ENCODE data around the gene EFNA5. TPM values are rescaled to one million over a fixed set of nuclear protein-coding genes. Genes with fewer than 3 reads are reported as not detected.

Gene EFNA5
- polyA plus RNA-seq, 3 donors = 0.01 TPM; not detected in 2

DNA sequence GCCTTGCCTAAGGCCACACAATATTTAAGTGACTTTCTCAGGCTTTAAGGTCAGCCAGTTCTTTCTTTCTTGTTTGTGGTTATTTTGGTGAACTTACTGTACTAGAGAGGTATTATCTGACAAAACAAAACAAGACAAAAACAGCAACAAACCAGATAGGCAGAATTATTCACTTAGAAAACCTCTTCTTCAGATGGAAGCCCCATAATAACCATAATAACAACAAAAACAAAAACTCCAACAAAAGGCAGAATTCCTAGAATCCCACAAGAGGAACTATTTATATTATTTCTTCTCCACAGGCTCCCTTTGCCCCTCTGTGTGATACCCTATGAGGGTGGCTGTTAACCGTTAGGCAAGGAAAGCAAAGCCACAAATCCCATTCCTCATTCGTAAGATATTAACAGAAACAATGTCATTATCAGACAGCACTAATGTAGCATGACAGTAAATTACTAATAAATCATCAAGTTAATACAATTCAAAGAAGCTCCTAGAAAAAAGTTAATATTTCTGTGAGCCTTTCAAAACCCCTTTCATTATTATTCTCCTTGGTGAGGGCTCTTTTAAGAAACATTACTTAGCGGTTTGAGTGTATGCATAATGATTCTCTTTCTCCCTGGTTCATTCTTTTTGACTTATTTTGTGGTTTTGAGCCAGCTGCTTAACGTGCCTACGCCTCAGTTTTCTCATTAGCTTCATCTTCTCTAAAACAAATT lies 274.9 kb downstream of the EFNA5 start:
- H3K27ac ChIP-seq (ENCODE audit: low read depth in 1 of 2, low read length in 2 of 2) = no peak overlapping the region
- no CpG with 5 or more reads among the region's 5 CpGs for WGBS (ENCODE audit: insufficient coverage)
- H3K4me2 ChIP-seq (replicated peaks; ENCODE audit: extremely low read depth, low read length, poor library complexity, severe bottlenecking) = no peak overlapping the region
- TF ChIP-seq, protein P1, sequence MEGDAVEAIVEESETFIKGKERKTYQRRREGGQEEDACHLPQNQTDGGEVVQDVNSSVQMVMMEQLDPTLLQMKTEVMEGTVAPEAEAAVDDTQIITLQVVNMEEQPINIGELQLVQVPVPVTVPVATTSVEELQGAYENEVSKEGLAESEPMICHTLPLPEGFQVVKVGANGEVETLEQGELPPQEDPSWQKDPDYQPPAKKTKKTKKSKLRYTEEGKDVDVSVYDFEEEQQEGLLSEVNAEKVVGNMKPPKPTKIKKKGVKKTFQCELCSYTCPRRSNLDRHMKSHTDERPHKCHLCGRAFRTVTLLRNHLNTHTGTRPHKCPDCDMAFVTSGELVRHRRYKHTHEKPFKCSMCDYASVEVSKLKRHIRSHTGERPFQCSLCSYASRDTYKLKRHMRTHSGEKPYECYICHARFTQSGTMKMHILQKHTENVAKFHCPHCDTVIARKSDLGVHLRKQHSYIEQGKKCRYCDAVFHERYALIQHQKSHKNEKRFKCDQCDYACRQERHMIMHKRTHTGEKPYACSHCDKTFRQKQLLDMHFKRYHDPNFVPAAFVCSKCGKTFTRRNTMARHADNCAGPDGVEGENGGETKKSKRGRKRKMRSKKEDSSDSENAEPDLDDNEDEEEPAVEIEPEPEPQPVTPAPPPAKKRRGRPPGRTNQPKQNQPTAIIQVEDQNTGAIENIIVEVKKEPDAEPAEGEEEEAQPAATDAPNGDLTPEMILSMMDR (IDR thresholded peaks at IDR 0.05) = no peak
- no peaks in the 10 kb centered on the region for H3K9me3 ChIP-seq (replicated peaks in 1 of 2; ENCODE audit: control insufficient read depth in 1 of 2, insufficient read depth in 1 of 2, low read length in 2 of 2)
- no peaks in the 10 kb centered on the region for H3K79me2 ChIP-seq (ENCODE audit: insufficient read depth, low read length)
- peaks cover 0 to 2% (median 2%) of the 10 kb centered on the region in 3 donors for H3K27me3 Mint-ChIP-seq (ENCODE audit: low read depth in 3 of 3)
- H3K27ac Mint-ChIP-seq = peak overlapping the region in 1 of 7 donors; percentile 14
- H3K9ac ChIP-seq (ENCODE audit: insufficient read depth, low read length, poor library complexity, severe bottlenecking) = no peak overlapping the region
- H2AFZ ChIP-seq (ENCODE audit: insufficient read depth, low read depth, low read length, poor library complexity, severe bottlenecking) = no peak overlapping the region
- no peaks in the 10 kb centered on the region for H3K4me1 Mint-ChIP-seq
- H4K20me1 ChIP-seq (ENCODE audit: insufficient read depth, low read length) = no peaks in the 10 kb centered on the region
- peaks cover 0 to 6% (median 0%) of the 10 kb centered on the region in 7 donors for H3K9me3 Mint-ChIP-seq
- H3K4me1 ChIP-seq (ENCODE audit: control insufficient read depth in 1 of 2, insufficient read depth in 2 of 2, low read length in 2 of 2) = no peaks in the 10 kb centered on the region
- no peaks in the 10 kb centered on the region for H3K36me3 Mint-ChIP-seq
- DNase-seq = no peak
- H3K4me3 Mint-ChIP-seq = no peak overlapping the region
- no peak overlapping the region for H3K4me3 ChIP-seq (replicated peaks in 1 of 3; ENCODE audit: low read depth in 2 of 3, low read length in 3 of 3)
- H3K27me3 ChIP-seq (ENCODE audit: control insufficient read depth in 2 of 2, insufficient read depth in 2 of 2, low read length in 2 of 2) = no peaks in the 10 kb centered on the region
- intact Hi-C loops (cut with micrococcal nuclease) = no loop called here
- H3K36me3 ChIP-seq (replicated peaks in 1 of 2; ENCODE audit: control insufficient read depth in 1 of 2, insufficient read depth in 2 of 2, low read length in 2 of 2) = no peaks in the 10 kb centered on the region

- WGBS (ENCODE audit: insufficient coverage) = no CpG with 5 or more reads among the region's 2 CpGs
- peaks cover 12% of the 10 kb centered on the region for H3K4me1 Mint-ChIP-seq
- Histone ChIP-seq H3K4me3 (replicated peaks in 1 of 3; ENCODE audit: low read depth in 2 of 3, low read length in 3 of 3) (no peak overlapping the region), H3K27ac (ENCODE audit: low read depth in 1 of 2, low read length in 2 of 2) (no peak overlapping the region), H3K4me2 (replicated peaks; ENCODE audit: extremely low read depth, low read length, poor library complexity, severe bottlenecking) (no peak overlapping the region), H3K9me3 (replicated peaks in 1 of 2; ENCODE audit: control insufficient read depth in 1 of 2, insufficient read depth in 1 of 2, low read length in 2 of 2) (no peaks in the 10 kb centered on the region), H3K9ac (ENCODE audit: insufficient read depth, low read length, poor library complexity, severe bottlenecking) (no peak overlapping the region), H3K27me3 (ENCODE audit: control insufficient read depth in 2 of 2, insufficient read depth in 2 of 2, low read length in 2 of 2) (no peaks in the 10 kb centered on the region), H2AFZ (ENCODE audit: insufficient read depth, low read depth, low read length, poor library complexity, severe bottlenecking) (no peak overlapping the region), H3K4me1 (ENCODE audit: control insufficient read depth in 1 of 2, insufficient read depth in 2 of 2, low read length in 2 of 2) (peaks cover 14% of the 10 kb centered on the region in 2 donors), H3K79me2 (ENCODE audit: insufficient read depth, low read length) (no peaks in the 10 kb centered on the region), H3K36me3 (replicated peaks in 1 of 2; ENCODE audit: control insufficient read depth in 1 of 2, insufficient read depth in 2 of 2, low read length in 2 of 2) (no peaks in the 10 kb centered on the region), H4K20me1 (ENCODE audit: insufficient read depth, low read length) (no peaks in the 10 kb centered on the region)
- TF ChIP-seq, protein P1 (IDR thresholded peaks at IDR 0.05) = no peak
- peaks cover 0 to 6% (median 0%) of the 10 kb centered on the region in 7 donors for H3K9me3 Mint-ChIP-seq
- no peaks in the 10 kb centered on the region for H3K36me3 Mint-ChIP-seq
- intact Hi-C loops (cut with micrococcal nuclease) = no loop called here
- no peak overlapping the region for H3K4me3 Mint-ChIP-seq
- peak in 2 of 3 donors; percentile 10 to 49 for DNase-seq
- no peak overlapping the region for H3K27ac Mint-ChIP-seq
- H3K27me3 Mint-ChIP-seq (ENCODE audit: low read depth in 3 of 3) = peaks cover 0 to 4% (median 2%) of the 10 kb centered on the region in 3 donors
Observed at GRCh38 chr5:107393851-107394250, 276.9 kb downstream of the EFNA5 start.

Measured in CD14-positive monocyte (primary cell).